Measurements from ENCODE around the gene IGLL1.
"Not testable (repeated sequence)": the region's sequence is repeated elsewhere in the genome, so short reads cannot be mapped to it uniquely, and the experiment has no call there.

The IGLL1 gene

DNA sequence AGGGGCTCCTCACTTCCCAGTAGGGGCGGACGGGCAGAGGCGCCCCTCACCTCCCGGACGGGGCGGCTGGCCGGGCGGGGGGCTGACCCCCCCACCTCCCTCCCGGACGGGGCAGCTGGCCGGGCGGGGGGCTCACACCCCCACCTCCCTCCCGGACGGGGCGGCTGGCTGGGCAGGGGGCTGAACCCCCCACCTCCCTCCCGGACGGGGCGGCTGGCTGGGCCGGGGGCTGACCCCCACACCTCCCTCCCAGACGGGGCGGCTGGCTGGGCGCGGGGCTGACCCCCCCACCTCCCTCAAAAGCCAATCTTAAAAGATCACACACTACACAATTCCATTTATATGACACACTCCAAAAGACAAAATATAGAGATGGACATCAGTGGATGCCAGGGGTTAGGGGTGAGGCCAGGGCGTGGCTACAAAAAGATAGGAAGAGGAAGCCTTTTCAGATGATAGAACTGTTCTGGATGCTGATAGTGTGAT lies 19.0 kb downstream of the IGLL1 start:
- DNase-seq: not testable (repeated sequence)

DNA sequence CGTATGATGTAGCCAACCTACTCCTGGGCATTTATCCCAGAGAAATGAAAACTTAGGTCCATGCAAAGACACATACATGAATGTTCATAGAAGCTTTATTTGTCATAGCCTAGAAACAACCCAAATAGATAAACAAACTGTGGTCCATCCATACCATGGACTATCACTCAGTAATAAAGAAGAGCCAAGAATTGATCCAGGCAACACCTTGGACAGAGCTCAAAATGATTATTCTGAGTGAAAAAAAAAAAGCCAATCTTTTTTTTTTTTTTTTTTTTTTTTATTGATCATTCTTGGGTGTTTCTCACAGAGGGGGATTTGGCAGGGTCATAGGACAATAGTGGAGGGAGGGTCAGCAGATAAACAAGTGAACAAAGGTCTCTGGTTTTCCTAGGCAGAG lies 19.9 kb downstream of the IGLL1 start:
- not testable (repeated sequence) for DNase-seq

DNA sequence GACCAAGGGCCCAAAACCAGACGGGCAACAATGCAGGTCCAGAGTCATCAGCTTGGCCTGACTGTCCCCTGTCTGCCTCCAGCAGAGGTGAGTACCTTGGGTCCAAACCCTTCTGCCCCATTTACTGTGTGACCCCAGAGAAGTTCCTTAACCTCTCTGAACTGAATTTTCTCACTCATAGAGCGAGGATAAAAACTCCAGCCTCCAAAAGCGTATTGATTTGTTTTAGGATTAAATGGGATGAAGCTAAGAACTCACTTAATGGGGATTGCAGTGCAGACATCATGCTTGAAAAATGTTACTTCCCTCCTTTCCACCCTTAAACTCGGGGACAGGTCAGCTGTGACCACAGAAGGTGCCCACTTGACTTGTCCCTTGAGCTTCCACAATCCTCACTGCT lies 22.6 kb downstream of the IGLL1 start:
- DNase-seq: no peak

DNA sequence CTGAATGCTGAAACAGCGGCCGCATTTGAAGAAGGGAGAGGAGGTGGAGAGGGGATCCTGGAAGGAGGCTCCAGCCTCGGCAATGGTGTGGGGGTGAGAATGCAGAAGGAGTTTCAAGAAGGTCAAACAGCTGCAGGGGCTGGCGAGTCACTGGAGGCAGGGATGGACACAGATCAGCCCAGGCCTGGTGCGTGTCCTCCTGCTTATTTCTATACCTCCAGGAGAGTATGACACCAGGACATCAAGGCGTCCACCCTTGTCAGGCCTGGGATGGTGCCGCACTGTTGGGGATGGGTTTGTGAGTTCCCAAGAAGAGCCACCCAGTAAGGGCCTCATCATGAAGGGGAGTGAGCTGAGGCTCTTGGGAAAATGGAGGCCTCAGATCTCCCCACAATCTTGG lies 23.1 kb downstream of the IGLL1 start:
- DNase-seq: no peak

DNA sequence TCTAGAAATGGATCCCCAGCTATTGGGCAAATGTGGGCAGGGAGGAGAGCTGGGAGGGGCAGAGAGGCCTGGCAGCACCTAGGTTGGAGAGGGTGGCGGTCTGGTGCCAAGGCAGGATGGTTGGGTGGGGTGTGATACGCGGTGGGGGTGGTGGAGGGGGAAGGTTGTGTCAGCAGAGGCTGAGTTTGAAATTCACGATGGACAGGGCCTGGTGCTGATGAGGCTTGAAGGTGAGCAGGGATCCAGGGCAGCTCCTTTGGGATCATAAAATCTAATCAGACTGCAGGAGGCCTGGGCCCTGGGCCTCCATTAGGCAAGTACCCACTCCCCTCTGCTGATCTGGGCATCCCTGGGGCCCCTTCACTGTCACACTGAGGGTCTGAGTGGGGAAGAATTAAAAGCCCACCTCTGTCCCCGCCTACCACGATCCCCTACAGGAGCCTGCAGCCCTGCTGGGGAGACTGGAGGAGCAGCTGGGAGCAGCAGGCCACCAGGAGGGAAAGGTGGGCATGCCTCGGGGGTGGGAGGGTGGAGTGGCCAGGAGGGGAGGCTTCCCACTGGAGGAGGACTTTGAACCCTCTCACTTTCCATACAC lies 24.0 kb downstream of the IGLL1 start:
- DNase-seq: no peak

DNA sequence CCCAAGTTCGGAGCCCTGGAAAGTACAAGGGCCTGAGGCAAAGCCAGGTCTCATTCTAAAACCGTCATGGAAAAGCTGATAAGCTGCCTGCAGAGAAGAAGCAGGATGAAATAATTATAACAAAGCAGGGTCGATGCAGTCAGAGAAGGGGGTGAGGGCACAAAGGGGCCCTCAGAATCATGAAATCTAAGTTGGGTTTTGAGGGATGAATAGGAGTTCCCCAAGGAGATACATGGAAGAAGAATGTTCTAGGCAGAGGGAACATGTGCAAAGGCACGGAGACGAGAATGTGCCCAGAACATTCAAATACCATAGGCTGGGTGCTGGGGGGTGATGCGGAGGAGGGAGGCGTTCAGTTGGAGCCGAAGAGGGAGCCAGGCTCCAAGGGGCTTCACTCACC lies 25.0 kb downstream of the IGLL1 start:
- no peak for DNase-seq

DNA sequence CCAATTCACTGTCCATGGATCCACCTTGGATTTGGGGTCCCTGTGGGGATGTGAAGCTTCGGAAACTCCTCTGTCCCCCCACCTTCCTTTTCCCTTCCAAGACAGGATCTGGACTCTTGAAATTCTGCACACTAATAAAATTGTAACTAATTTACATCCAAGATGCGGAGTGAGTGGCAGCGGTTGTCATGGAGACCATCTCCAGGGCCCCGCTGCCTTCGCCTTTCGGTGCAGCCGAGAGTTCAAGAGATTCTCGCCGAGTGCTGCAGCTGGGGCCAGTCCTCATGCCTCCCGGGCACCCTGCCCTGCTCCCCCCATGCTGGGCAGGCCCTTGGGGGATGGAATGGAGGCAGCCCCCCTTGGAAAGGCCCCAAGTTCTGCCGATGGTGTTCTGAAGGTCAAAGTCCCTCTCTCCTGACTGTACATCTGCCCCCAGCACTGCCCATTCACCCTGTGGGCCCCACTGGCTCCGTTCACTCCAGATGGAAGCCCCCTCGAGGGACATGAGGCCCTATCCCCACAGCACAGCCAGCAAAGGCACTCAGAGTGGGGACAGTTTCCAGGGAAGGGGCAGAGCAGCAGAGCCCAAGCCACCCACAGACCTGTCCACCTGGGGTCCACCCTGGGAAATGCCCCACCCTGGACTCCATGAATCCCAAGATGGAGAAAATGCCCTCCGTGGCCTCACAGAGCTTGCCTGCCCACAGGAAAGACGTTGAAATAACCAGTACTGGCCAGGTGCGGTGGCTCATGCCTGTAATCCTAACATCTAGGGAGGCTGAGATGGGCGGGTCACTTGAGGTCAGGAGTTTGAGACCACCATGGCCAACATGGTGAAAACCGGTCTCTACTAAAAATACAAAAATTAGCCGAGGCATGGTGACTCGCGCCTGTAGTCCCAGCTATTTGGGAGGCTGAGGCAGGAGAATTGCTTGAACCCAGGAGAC lies 25.9 kb downstream of the IGLL1 start:
- no peak for DNase-seq

DNA sequence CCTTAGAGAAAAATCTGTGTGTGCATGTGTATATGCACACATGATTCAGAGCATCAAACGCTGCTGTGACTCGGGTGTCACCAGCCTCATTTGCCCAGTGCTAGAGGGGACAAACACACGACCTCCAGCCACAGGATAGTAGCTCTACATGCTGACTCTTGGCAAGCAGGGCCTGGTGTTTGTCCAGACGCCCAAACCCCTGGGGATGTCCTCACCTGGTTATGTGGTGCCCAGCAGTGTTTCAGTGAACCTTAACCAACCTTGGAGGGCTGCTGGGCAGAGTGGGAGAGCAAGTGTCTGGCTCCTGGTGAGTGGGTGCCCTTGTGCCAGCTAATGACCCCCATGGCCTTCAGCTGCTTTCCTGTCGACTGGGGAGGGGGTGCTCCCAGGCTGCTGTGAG lies 26.7 kb downstream of the IGLL1 start:
- no peak for DNase-seq

DNA sequence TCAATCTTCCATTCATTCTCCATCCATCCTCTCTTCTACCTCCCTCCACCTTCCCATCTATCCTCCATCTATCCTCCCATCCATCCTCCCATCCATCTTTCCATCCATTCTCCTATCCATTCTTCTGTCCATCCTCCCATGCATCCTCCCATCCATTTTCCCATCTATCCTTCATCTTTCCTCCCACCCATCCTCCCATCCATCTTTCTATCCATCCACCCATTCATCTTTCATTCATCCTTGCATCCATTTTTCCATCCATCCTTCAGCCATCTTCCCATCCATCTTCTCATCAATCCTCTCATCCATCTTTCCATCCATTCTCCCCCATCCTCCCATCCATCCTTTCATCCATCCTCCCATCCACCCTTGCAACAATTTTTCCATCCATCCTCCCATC lies 27.5 kb downstream of the IGLL1 start:
- no peak for DNase-seq

DNA sequence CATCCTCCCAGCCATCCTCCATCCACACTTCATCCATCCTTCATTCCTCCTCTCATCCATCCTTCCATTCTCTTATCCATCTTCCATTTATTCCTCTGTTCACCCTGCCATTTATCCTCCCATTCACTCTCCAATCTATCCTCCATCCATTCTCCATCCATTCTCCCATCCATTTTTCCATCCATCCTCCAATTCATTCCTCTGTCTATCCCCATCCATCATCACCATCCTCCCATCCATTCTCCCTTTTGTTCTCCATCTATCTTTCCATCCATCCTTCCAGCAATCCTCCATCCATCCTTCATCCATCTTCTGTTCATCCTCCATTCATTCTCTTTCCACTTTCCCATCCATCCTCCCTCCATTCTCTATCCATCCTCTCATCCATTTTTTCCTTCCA lies 28.7 kb downstream of the IGLL1 start:
- DNase-seq: no peak

DNA sequence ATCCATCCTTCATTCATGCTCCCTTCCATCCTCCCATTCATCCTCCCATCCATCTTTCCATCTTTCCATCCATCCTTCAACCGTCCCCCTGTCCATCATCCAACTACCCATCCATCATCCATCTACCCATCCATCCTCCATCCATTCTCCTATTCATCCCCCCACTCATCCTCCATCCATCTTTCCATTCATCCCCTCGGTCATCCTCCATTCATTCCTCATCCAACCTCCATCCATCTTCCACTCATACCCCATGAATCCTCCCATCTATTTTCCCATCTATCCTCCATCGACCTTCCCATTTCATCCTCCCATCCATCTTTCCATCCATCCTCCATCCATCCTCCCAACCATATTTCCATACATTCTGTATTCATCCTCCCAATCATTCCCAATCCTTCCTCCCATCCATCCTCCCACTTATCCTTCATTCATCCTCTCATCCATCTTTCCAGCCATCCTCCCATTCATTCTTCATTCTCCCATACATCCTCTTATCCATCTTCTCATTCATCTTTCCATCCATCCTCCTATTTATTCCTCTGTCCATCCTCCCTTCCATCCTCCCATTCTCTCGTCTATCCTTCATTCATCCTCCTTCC lies 29.9 kb downstream of the IGLL1 start:
- DNase-seq: no peak

DNA sequence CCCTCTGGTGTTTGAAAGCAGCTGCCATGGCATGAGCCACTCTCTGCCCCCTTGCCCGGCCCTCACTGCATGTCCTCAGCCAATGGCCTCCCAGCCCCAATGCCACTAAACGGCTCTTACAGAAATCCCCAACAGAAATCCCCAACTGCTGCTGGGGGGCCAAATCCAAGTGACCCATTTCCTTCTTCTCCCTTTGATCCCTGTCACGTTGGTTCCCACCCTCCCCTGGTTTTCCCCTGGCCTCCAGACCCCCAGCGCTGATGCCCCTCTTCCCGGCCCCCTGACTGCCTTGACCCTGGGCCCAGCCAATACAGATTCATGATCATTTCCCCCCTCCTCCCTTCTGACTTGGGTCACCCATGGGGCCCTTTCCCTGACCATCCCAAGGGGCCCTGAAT lies 30.9 kb downstream of the IGLL1 start:
- DNase-seq: no peak

DNA sequence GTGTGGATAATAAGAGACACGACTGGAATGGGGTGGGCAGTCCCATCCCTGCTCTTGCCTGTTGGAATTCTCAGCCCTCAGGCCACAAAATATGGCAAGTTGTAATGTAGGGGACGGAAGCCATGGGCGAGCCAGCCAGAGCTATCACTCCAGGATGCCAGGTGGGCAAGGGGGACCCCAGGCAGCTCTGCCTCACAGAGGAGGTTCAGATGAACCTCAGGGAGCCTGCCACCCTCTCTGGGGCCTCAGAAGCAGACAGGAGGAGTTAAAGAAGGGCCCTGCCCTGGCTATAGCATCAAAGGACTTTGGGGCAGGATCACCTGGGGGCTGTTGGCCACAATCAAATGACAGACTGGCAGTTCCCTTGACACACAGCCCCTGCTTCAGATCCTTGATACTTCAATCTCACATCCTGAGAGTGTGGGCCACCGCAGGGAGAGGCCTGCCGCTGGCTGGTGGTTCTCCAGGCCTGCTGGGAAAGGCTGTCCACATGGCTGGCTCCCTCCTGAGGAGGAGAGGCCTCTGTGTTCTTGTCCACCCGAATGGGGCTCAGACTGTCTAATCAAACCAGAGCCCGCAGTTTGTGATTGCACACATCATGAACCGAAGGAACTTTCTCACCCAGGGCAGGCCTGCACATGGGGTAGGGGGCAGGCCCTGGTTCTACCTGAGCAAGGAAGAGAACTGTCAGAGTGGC lies 31.4 kb downstream of the IGLL1 start:
- DNase-seq: no peak

DNA sequence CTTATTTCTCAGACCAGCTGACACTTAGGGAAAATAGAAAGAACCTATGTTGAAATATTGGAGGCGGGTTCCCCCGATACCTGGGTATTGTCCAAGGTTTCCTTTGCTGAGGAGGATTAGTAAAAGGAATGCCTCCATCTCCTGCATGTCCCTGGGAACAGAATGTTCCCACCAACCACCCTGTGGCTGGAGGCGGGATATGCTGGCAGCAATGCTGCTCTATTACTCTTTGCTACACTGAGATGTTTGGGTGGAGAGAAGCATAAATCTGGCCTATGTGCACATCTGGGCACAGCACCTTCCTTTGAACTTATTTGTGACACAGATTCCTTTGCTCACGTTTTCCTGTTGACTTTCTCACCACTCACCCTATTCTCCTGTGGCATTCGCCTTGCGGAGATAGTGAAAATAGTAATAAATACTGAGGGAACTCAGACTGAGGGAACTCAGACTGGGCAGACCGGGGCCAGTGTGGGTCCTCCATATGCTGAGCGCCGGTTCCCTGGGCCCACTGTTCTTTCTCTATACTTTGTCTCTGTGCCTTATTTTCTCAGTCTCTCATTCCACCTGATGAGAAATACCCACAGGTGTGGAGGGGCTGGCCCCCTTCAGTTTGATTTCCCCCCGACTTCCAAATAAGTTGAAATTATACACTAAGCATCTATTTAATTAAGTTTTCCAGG lies 32.1 kb downstream of the IGLL1 start:
- DNase-seq: no peak

DNA sequence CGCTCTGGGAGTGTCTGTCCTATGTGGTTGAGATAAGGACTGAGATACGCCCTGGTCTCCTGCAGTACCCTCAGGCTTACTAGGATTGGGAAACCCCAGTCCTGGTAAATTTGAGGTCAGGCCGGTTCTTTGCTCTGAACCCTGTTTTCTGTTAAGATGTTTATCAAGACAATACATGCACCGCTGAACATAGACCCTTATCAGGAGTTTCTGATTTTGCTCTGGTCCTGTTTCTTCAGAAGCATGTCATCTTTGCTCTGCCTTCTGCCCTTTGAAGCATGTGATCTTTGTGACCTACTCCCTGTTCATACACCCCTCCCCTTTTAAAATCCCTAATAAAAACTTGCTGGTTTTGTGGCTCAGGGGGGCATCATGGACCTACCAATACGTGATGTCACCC lies 32.7 kb downstream of the IGLL1 start:
- DNase-seq: not testable (repeated sequence)

DNA sequence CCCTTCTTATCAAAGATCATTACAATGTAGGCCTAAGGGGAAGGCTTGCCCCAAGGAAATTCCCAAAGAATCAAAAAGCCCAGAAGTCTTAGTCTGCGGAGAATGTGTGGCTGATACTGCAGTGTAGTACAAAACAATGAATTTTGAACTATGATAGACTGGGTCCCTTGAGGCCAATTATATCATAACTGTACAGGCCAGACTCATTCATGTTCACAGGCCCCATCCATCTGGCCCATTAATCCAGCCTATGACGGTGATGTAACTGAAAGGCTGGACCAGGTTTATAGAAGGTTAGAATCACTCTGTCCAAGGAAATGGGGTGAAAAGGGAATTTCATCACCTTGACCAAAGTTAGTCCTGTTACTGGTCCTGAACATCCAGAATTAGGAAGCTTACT lies 35.2 kb downstream of the IGLL1 start:
- DNase-seq: no peak

DNA sequence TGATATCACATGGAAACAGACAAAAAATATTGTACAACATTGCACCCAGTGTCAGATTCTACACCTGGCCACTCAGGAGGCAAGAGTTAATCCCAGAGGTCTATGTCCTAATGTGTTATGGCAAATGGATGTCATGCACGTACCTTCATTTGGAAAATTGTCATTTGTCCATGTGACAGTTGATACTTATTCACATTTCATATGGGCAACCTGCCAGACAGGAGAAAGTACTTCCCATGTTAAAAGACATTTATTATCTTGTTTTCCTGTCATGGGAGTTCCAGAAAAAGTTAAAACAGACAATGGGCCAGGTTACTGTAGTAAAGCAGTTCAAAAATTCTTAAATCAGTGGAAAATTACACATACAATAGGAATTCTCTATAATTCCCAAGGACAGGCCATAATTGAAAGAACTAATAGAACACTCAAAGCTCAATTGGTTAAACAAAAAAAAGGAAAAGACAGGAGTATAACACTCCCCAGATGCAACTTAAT lies 36.5 kb downstream of the IGLL1 start:
- DNase-seq: not testable (repeated sequence)

DNA sequence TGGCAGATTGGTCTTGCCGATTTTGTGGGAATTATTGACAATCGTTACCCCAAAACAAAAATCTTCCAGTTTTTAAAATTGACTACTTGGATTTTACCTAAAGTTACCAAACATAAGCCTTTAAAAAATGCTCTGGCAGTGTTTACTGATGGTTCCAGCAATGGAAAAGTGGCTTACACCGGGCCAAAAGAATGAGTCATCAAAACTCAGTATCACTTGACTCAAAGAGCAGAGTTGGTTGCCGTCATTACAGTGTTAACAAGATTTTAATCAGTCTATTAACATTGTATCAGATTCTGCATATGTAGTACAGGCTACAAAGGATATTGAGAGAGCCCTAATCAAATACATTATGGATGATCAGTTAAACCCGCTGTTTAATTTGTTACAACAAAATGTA lies 37.2 kb downstream of the IGLL1 start:
- DNase-seq: no peak

DNA sequence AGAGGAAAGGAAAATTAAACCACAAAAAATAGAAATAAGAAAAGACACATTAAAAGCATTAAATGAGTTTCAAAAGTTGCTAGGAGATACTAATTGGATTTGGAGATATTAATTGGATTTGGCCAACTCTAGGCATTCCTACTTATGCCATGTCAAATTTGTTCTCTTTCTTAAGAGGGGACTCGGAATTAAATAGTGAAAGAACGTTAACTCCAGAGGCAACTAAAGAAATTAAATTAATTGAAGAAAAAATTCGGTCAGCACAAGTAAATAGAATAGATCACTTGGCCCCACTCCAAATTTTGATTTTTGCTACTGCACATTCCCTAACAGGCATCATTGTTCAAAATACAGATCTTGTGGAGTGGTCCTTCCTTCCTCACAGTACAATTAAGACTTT lies 37.7 kb downstream of the IGLL1 start:
- not testable (repeated sequence) for DNase-seq

DNA sequence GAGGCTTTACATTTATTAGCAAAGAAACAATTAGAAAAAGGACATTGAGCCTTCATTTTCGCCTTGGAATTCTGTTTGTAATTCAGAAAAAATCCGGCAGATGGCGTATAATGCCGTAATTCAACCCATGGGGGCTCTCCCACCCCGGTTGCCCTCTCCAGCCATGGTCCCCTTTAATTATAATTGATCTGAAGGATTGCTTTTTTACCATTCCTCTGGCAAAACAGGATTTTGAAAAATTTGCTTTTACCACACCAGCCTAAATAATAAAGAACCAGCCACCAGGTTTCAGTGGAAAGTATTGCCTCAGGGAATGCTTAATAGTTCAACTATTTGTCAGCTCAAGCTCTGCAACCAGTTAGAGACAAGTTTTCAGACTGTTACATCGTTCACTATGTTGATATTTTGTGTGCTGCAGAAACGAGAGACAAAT lies 38.2 kb downstream of the IGLL1 start:
- DNase-seq: not testable (repeated sequence)

DNA sequence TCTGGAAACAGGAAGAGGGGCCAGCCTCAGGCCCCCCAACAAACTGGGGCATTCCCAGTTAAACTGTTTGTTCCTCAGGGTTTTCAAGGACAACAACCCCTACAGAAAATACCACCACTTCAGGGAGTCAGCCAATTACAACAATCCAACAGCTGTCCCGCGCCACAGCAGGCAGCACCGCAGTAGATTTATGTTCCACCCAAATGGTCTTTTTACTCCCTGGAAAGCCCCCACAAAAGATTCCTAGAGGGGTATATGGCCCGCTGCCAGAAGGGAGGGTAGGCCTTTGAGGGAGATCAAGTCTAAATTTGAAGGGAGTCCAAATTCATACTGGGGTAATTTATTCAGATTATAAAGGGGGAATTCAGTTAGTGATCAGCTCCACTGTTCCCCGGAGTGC lies 39.3 kb downstream of the IGLL1 start:
- not testable (repeated sequence) for DNase-seq

DNA sequence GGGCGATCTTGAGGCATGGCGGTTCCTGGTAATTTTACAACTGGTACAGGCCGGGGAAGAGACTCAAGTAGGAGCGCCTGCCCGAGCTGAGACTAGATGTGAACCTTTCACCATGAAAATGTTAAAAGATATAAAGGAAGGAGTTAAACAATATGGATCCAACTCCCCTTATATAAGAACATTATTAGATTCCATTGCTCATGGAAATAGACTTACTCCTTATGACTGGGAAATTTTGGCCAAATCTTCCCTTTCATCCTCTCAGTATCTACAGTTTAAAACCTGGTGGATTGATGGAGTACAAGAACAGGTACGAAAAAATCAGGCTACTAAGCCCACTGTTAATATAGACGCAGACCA lies 40.3 kb downstream of the IGLL1 start:
- not testable (repeated sequence) for DNase-seq

All from NCI-H2029 treated with DMSO at 0.1 percent for 48 hours (cell line).